HG03565 (cell line): Measurements from ENCODE around the gene SLC30A1.
"Not testable (repeated sequence)": the region's sequence is repeated elsewhere in the genome, so short reads cannot be mapped to it uniquely, and the experiment has no call there.

Experiments
- ATAC-seq: cut with Tn5 transposase; IDR thresholded peaks from one replicate; pipeline ENCODE4 v1.9.1; 2021; ENCODE audit warnings: mild to moderate bottlenecking, moderate library complexity; ENCODE audit not compliant: unreplicated experiment

Gene SLC30A1

DNA sequence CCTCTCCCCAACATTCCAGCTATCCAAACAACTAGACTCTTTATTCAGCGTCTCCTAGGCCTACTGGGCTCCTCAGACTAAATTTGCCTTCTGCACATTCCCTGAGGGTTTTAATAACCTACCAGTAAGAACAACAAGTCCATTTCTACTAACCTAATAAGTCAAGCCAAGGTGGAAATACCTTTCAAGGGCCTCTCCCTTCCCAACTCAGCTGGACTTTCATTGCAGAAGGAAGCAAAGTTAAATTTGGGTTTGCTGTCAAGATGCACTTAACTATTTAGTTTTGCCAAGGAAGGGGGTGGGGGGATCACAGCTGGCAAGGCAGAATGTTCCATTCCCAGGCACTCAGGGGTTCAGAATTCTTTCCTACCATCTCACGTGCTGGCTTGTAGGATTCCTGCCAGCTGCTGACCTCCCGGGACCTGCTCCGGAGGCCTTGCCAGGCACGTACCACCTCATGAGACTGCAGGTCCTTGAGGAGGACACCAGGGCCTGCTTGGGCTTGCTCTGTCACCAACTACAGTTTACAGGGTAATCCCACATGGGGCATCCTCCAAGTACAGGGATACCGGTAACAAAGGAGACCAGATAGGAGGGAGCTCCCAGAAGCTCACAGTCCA is 29.8 kb downstream of the SLC30A1 start:
- ATAC-seq, result no peak

DNA sequence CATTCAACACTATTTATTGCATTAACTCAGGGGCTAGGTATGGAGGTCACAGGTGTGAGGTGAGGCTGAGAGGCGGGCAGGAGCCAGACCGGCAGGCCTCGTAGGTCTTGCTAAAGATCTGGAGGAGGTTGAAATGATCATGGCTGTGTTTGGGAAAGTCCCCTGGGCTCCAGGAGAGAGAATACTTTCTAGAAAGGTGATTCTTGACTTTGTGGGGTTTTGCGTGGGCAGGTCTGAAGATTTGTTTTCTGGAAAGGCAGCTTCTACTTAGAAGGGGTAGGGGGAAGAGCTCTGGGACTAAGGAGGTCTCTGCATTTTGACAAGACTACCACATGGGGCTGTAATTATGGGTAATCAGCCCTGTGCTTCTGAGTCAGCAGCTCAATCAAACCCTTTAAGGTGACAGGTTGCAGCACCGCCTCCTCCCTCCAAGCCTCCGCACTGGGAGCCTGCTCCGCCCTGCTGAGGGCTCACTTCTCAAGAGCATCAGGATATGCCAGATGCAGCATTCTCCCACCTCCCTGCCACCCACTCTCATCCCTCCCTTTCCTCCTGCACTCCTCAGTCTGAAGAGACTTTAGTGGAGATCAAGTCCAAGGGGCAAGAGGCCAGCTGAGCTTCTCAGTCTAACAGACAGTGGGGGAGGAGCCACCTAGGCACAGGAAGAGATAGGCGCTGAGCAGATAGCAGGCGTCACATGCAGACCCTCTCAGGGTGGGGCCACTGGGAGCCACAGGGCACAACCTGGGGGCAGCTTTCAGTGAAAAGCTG is 30.5 kb downstream of the SLC30A1 start:
- ATAC-seq, result no peak

DNA sequence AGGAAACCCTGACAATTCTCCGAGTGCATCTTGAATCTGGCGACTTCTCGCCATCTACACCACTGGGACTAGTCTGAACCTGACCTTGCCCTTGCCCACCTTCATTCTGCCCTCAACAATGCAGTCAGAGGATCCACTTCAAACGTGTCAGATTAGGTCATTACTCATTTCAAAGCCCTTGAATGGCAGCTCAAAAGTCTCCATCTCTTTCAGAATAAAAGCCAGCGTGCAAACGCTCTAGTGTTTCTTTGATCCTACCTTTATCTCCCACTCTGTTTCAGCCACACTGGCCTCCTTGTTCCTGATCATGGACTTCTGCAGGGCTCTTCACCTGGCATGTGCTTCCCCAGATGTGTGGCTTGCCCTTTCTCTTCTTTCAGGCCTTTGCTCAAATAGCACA is 31.3 kb downstream of the SLC30A1 start:
- ATAC-seq, result no peak

DNA sequence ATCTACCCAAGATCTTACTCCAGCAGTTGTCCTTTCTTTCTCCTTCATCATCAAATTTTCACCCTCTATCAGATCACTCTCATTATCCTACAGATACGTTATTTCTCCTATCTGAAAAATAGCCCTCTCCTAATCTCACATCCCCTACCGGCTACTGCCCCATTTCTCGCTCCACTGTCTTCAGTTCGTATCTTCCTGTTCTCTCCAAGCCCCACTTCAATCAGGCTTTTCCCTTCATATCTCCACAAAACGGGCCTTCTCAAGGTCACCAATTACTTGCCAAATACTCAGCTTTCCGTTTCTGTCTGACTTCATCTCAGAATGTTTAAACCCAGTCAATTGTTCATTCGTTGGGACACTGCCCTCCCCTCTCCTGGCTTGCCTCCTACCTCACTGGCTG is 32.4 kb downstream of the SLC30A1 start:
- ATAC-seq, result no peak

DNA sequence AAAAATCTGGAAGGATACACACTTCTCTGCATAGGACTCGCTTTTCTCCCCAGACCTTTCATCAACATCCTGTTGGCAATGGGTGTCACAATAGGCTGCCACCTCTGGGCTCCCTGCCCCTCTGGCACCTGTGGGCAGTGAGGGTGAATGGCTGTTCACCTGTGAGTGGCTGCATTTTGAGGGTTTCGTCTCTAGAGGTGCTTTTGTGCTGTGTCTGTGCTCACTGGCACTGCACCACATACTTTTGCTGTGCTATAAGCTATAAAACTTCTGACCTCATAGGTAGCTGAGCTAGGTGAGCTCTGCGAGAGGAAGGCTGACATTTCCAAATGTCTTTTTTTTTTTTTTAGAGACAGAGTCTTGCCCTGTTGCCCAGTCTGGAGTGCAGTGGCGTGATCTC is 35.9 kb downstream of the SLC30A1 start:
- no peak for ATAC-seq

DNA sequence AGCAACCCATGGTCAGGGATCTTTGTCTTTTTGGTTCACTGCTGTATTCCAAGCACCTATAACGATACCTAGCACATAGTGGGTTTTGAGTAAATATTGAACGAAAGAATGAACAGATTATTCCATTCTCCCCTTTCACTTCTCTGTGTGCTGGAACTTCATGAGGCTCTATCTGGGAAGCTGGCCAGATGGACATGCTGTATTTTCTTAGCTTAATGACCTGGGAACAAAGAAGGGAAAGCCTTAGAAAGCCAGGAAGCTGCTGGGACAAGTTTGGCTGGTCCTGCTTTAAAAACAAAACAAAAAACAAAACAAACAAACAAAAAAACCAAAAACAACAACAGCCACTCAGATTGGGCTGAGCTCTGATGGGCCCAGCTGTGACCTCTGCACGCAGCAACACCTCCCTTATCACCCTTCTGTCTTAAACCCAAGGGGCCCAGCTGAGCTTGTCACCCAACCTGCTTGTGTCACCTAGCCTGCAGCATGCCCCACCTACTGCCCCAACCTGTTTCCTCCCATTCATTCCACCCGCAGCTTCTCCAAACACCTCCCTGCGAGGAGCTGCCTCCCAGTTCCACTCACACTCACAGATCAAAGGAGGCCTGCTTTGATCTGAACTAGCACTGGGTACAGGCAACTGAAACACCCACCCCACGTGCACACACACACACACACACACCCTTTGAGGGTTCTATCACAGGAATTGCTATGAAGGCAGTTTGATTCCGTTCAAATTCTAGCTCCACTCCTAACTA is 37.1 kb downstream of the SLC30A1 start:
- ATAC-seq, result no peak

DNA sequence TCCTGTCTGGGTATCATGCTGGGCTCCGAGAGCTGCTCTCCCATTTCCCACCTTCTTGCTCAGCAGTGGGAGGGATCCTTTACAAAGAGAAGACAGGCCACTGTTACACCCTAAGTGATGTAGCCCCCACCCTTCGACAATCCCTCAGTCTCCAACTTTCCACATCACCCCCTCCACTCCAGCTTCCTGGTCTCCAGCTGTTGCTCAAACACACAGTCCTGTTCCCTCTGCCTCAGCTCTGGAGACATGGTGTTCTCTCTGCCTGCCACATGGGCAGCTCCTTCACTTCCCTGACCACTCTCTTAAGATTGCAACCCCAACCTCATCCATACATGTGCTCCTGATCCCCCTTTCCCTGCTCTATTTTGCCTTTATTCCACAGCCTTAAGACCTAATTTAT is 37.7 kb downstream of the SLC30A1 start:
- no peak for ATAC-seq

DNA sequence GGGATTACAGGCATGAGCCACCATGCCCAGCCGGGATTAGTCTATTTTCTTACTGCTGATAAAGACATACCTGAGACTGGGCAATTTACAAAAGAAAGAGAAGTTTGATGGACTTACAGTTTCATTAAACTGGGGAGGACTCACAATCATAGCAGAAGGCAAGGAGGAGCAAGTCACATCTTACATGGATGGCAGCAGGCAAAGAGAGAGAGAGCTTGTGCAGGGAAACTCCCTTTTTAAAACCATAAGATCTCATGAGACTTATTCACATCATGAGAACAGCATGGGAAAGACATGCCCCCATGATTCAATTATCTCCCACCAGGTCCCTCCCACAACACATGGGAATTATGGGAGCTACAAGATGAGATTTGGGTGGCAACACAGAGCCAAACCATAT is 38.1 kb downstream of the SLC30A1 start:
- ATAC-seq, result not testable (repeated sequence)

DNA sequence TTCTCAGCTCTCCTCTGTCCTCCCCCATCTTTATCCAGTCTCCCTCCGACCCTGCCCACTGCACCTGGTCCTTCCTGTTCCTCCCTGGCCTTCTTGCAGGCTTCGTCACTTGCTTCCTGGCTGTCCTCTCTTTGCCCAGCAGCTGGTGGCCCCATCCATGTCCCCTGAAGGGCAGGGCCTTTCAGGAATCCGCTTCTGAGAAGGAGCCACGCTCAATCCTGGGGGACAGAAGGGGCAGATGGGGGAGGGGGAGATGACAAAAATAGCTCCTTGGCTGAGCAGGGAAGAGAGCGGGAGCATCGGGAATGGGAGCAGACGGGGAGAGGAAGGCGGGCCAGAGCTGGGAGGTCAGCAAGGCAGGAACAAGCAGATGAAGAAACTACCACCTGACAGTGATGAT is 40.7 kb downstream of the SLC30A1 start:
- no peak for ATAC-seq

DNA sequence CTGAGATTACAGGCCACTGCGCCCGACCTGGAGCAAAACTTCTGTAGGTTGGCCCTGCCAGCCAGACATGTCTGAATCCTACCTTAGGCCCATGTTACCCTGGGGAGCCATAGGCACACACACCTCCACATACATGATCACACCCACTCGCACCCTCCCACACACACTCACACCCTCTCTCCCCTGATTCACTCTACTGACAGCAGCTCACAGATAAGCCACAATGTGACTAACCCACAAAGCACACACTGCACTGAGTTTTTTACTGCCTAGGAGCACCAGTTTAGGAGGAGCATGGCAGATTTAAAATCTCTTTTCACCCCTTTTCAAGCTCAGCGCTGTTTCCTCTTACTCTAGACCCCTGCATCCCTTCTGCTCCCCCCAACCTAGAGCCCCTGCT is 41.7 kb downstream of the SLC30A1 start:
- no peak for ATAC-seq

DNA sequence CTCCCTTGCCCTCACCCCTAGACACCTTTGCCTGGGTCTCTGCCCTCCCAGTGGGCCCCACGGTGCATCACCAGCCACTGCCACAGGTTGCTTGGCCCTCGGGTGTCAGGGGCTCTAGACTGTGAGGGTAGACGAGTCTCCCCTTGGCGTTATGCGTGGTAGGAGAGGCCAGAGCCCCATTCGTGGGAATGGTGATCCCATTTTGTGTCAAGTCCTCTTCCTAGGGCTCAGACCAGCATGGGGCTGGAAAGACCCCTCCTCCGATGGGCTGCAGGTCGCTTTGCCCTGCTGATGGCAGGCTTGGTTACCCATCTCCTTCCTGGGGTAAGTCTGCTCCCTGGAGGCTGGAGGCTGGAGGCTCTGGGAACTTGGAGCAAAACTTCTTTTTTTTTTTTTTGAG is 42.4 kb downstream of the SLC30A1 start:
- no peak for ATAC-seq

DNA sequence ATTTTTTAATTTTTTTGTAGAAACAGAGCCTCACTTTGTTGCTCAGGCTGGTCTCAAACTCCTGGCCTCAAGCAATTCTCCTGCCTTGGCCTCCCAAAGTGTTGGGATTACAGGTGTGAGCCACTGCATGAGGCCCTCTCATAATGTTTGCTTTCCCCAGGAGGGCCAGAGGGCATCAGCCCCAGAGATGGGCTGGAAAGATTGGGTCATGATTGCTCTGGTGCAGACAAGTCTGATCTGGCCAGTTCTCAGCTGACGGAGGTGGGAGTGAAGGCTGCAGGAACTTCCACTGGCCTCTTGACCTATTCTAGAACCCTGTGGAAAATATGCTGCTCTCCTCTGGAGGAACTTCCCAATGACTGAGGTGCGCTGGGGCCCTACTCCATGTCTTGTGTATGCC is 43.6 kb downstream of the SLC30A1 start:
- no peak for ATAC-seq

DNA sequence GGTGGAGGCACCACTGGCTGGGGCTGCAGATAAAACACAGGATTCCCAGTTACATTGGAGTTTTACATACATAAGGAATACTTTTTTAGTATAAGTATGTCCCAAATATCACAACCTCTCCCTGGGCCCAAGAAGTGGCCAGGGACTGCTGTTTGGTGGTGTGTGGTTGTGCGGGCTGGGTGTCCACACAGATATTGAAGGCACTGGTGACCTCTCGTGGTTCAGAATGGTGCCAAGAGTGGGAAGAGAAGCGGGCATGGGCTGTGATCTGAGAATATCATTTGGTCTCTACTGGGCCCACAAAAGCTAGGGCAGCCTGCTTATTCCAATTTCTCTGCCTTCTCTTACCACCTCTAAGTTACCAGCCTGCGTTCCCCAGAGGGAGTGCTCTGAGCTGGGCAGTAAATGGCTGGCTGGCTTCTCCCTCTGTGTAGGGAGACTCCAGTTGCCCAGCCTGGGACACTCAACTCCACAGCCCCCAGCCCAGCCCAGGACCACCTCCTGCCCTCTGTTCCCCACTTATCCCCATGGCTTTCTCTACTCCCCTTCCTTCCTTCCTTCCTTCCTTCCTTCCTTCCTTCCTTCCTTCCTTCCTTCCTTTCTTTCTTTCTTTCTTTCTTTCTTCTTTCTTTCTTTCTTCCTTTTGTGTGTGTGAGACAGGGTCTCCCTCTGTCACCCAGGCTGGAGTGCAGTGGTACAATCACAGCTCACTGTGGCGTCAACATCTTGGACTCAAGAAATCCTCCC is 44.2 kb downstream of the SLC30A1 start:
- ATAC-seq, result no peak

DNA sequence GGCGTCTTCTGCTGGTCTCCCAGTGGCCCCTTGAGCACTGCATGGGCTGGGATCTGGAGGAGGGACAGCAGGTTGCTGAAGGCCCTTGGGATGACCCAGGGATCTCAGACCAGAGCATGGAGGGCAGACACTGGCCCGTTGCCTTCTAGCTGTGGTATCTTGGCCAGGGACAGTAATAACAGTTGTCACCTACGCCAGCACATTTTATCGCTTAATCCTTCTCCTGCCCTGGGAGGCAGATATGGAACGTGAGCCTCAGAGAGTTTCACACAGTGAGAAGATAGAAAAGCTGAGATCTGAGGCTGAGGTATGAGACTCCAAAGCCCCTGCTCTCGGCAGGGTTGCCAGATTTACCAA is 46.9 kb downstream of the SLC30A1 start:
- no peak for ATAC-seq

DNA sequence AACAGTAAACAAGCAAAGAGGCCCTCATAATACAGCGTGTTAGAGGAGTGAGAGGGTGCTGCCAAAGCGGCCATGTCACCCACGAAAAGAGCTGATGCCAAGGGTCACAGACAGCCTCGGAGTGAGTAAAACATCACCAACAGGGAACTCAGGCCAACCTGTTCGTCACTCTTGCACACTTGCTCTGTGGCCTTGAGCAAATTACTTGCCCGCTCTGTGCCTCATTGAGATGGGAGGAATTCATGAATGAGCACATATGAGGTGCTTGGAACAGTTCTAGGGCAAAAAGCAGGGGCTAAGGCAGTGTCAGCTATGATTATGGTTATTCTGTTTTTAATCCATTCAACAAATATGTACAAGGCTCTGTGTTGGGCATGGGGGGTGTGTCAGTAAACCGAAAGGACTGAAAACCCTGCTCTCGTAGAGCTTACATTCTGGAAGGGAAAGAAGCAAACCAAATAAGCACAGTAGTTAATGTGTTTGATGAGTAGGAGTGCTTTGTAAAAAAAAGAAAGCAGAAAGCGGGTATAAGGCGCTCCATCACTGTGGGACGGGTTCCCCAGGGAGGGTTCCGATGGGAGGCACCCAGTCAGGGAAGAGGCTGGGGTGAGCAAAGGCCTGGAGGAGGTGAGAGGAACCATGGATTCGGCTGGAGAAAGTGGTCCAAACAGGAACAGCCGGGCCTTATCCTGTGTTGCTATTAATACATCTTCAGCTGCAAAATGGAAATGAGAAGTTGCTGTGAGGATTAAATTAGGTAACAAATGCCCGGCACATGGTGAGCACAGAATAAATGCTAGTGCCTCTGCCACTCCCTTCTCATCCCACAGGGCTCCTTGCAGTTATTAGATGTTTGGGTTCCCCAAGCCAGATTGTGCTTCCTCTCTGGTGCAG is 47.5 kb downstream of the SLC30A1 start:
- no peak for ATAC-seq

DNA sequence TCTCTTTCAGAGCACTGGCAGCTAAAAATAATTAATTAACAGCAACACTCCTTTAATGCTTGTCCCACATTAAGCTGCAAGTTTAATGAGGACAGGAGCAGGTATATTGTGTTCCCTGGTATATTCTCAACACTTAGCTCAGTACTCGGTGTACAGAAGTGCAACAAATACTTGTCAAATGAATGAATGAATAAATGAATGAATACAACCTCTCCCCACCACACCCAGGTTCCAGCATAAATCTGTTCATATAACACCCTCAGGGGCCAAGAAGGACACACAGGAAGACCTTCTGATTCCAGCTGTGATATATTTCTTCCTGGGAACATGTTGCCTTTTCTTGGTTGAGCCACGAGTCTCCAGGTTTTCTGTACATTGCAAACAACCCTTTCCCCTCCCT is 48.9 kb downstream of the SLC30A1 start:
- ATAC-seq, result no peak

DNA sequence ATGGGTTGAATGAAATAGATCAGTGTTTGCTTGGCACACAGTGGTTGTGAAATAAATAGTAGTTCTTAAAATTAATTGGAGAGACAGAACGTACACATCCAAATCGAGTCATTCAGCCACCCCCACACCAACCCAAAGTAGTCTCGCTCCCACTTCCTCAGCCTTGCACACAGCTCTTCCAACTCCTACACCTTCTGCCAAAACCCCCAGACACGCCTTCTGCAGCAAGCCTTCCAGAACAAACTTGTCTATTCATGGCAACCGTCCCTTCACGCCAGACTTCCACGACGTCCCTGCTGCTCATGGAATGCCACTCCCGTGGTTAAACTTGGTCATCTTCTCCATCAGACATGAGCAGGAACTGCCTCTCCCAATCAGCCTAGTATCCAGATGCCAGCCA is 49.5 kb downstream of the SLC30A1 start:
- ATAC-seq, result no peak

DNA sequence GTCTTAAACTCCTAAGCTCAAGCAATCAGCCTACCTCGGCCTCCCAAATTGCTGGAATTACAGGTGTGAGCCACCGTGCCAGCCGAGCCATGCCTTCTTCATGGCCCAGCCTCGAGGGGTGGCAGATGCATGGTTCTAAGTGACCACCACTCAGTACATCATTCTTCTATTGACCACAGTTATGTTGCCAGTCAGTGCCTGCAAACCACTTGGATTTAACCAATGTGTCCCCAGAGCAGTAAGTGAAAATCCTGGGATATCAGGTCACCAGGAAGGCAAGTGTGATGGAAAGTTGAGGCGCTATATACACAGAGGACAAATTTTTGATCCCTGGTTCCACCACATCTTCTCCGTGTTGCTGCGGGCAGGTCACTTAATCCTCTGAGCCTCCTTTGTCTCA is 50.0 kb downstream of the SLC30A1 start:
- ATAC-seq, result no peak

DNA sequence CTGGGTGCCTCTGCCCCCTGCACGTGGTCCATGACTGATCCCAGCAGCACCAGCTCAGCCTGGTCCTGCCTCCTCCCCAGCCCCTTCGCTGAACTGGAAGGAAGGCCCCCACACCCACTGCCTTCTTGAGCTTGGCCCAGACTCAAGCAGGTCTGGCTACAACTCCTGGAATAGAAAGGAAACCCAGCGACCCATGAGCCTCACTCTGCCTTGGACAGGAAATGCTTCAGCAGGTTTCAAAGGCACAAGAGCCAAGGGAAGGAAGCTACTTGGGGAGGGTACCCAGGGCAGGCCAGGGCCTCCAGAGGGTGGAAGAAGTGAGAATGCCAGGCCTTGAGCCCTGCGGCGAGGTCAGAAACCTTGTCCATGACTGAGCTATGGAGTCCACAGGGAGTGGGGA is 51.1 kb downstream of the SLC30A1 start:
- no peak for ATAC-seq

DNA sequence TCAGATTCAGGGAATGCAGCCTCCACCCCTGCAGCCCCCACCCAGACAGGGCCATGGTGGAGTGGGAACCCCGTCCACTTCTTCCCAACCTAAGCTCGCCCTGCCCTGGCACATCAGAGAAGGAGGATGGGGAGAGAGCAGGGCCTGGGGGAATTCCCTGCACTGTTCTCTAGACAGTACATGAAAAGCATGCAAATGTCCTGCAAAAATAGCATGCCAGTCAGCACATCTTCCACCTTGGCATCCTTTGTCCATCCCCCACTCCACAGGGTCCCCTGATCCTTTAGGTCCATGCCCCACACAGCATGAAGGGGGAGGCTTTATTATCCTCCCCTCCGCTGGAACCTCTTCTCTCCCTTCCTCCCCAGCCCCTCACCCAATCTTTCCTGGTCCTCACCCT is 52.0 kb downstream of the SLC30A1 start:
- peak; percentile 75 for ATAC-seq

DNA sequence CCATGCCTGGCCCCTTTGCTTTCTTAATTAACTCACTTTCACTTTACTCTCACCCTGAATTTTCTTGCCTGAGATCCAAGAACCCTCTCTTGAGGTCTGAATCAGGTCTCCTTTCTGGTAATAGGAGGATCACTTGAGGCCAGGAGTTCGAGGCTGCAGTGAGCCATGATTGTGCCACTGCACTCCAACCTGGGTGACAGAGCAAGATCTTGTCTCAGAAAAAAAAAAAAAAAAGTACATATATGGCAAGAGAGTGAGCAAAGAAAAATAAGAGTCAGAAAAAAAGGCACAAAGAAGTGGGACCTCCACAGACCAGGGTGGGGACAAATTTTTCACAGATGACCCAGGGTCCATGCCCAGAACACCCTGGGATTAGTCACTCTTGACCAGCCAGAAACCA is 52.9 kb downstream of the SLC30A1 start:
- ATAC-seq, result no peak
